Cerebellar nuclear complex (tissue), 1 donor: Measurements from ENCODE around the gene ERCC6.

Source experiments
- DNase-seq, 2 experiments: peaks; one replicate each; lab custom pipeline; 2025; lab: John Stamatoyannopoulos, UW

ERCC6 gene

GRCh38 chr10:49512121-49512809 is 26.7 kb downstream of the ERCC6 start:
- DNase-seq = no peak

GRCh38 chr10:49509771-49510303 is 29.1 kb downstream of the ERCC6 start:
- no peak for DNase-seq

GRCh38 chr10:49508654-49509053 is 30.3 kb downstream of the ERCC6 start:
- no peak for DNase-seq

- DNase-seq = no peak
These were observed 30.7 kb downstream of the ERCC6 start for GRCh38 chr10:49508249-49508648.

- DNase-seq = no peak
These were observed 33.3 kb downstream of the ERCC6 start for GRCh38 chr10:49505589-49505988.

DNA sequence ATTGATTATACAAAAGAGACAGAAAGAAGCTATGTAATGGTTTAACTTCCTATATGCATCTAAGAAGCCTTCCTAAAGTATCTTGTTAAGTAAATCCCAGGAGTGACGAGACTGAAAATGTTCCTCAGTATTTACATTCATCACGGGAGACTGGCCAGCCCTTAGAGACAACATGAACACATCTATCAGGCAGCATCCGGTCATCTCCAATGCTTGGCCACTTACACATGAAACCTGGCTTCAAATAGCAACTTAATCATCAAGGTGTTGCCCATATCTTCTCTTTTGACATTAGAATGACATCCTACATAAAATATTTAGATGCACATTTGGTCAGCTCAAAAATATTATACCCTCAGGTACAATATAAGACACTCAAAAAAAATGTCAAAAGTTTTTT is 33.8 kb downstream of the ERCC6 start:
- DNase-seq = no peak

GRCh38 chr10:49504528-49504927 is 34.4 kb downstream of the ERCC6 start:
- DNase-seq = no peak

DNA sequence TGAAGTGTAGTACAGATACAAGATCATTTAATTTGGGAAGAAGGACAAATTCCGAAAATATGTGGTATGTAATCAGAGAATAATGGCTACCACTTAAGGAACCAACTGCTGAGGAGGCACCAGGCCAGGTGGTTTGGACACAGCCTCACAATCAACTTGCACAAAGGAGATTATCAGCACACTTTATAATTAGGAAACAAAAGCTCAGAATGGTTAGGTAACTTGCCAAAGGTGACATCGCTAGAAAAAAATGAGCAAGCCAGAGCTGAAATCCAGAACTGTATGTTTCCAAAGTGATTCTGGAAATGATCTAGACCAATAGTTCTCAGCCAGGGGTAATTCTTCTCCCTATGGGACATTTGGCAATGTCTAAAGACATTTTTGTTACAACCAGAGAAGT is 36.6 kb downstream of the ERCC6 start:
- no peak for DNase-seq

DNA sequence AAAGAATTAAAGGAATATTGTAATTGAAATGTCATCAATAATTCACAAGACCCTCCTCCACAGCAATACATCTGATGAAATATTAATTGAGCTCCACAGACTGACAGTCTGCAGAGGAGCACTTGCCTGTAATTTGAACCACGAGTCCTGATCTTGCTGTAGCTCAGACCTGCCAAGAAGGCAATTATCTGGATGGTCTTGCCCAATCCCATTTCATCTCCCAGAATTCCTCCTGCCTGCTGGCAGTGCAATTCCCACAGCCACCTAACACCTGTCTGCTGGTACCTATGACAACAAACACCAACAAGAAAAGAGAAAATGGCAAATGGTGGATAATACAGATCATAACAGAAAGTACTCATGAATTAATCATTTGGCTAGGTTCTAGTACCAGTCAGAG is 38.5 kb downstream of the ERCC6 start:
- no peak for DNase-seq

DNA sequence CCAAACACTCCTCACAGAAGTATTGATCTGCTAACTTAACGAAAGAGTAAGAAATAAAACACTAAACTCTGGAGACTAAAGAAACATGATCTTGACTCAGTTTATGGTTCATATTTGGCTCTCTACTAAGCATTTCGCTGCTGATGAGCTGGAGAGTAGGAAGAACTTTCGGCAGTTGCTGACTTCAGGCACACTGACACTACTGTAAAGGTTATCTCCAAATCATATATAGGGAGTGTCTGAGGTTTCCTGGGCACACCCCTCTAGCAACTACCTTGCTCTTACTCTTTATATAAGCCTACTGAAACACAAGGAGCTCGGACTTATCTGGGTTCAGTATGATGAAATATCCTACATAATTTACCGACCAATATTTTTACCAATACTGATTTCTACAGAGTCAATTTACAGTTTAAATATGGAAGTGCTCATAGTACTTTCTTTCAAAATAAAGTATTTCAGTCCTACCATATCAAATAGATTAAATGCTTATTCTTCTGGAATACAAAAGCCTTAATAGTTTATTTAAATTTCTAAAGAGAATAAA is 39.5 kb downstream of the ERCC6 start:
- DNase-seq = no peak

DNA sequence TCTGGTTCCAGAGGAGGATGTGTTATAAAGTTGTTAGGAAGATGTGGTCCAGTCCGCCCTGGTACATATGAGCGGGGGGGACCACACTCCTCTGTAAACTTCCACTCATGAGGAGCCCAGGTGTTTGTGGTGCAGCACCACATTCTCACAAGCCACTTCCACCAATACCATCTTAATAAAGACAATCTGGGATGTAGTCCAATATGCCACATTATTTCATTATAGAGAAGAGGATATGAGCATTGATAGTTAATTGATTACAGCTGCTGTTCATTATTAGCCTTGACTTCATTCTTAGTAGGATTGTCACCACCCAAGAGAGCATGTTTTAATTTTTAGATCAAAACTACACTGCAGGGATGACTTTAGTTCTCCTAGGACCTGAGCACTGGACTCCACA is 40.5 kb downstream of the ERCC6 start:
- DNase-seq = no peak

GRCh38 chr10:49497358-49497757 is 41.6 kb downstream of the ERCC6 start:
- DNase-seq = no peak

DNA sequence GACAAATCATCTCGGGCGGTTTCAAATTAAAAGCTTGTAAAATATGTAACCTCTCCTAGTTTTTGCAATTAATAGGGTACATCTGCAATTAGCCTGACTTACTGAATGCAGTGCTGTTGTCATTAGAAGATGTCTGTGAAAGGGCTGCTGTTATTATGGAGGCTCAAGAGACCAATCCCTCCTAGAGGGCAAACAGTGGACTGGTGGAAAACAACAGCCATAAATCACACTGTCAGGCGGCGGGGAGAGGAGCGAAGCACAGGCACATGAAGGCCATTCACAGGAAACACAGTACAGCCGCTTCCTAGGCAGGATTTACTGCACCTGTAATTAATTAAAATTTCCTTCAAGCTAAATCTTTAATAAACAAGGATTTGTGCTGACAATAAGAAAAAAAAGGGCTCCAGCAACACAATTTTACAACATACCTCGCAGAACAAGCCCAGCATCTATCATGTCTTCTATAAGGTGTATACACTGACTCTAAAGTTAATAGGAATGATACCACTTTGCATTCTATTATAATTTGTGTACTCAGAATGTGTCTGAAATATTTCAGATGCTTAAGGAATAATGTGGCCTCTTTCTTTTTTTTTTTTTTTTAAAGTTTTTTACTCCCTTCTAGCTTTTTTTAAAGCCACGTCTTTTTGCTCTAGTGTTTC is 50.7 kb downstream of the ERCC6 start:
- DNase-seq = no peak

GRCh38 chr10:49486738-49487137 is 52.2 kb downstream of the ERCC6 start:
- no peak for DNase-seq

DNA sequence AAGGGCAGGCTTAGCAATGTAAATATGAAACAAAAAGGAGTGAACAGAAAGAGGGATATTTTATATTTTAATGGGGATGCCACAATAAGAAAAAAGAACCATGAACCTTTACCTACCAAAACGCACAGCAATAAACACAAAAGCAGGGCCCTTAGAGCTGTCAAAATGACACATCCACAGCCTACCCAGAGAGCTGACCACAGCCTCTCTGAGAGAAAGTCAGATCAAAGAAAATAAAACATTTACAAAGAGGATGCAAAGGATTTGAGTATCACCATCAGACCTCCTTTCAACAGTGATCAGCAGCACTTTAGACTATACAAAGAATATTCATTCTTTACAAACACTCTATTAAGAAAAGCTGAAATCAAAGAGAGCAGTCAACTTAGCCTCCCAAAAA is 52.9 kb downstream of the ERCC6 start:
- no peak for DNase-seq

- DNase-seq = no peak
These were observed 54.3 kb downstream of the ERCC6 start for GRCh38 chr10:49484486-49485235.

DNA sequence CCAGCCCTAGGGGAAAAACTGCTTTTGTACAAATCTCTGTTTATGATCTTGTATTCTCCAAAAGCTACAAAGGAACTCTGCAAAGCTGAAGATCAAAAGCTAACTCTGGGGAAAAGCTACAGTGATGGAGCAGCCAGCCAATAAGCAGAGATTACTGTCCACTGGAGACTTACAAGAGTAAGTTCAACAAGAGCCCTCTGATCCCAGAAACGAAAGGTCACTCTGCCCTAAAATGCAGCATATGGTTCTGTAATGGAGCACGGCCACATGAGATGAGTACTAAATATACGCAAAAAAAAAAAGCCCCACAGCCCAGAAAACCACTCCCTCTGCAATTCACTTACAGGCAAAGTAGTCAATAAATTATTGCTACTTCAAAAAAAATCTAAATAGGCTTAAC is 60.1 kb downstream of the ERCC6 start:
- no peak for DNase-seq

DNA sequence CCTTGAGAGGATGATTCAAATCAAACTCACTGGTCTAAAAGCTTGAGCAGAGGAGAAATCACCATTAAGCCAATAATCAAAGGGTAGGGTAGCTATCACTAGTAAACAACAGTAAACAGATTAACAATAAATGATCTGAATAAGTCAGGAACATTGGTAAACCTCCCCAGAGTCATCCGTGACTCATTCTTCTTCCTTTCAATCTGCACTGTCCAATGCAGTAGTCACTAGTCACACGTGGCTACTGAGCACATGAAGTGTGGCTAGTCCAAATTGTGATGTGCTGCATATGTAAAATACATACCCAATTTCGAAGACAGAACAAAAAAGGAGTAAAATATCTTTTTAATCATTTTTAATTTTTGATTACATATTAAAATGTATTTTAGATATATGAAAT is 64.0 kb downstream of the ERCC6 start:
- no peak for DNase-seq

GRCh38 chr10:49471532-49471931 is 67.4 kb downstream of the ERCC6 start:
- DNase-seq = no peak

DNA sequence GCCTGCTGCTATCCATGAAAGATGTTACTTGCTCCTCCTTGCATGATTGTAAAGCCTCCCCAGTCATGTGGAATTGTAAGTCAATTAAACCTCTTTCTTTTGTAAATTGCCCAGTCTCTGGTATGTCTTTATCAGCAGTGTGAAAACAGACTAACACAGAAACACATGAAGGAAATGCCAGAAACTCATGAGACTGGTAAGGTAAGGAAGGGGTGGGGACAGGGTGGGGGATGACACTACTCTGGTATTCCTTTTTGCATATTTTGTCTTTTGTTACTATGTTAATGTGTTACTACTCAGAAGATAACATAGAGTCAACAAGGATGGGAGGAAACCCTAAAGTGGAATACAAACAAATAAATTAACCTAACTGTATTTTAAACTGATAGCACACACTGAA is 73.2 kb downstream of the ERCC6 start:
- no peak for DNase-seq
